HG02840 (cell line): ENCODE measurements around the gene PDE9A.

Experiments
- ATAC-seq: cut with Tn5 transposase; IDR thresholded peaks from one replicate; pipeline ENCODE4 v1.9.1; 2021; ENCODE audit warnings: mild to moderate bottlenecking, moderate library complexity, moderate number of reproducible peaks; ENCODE audit not compliant: unreplicated experiment, low FRiP score

PDE9A gene

GRCh38 chr21:42766739-42767560 is 113.5 kb downstream of the PDE9A start:
- ATAC-seq: no peak

GRCh38 chr21:42767561-42767835 is 114.1 kb downstream of the PDE9A start:
- ATAC-seq: no peak

- ATAC-seq: no peak
Observed at GRCh38 chr21:42768324-42769121, 115.1 kb downstream of the PDE9A start.

GRCh38 chr21:42769183-42769819 is 115.9 kb downstream of the PDE9A start:
- no peak for ATAC-seq

GRCh38 chr21:42769820-42770716 is 116.6 kb downstream of the PDE9A start:
- ATAC-seq: no peak

GRCh38 chr21:42770717-42771502 is 117.5 kb downstream of the PDE9A start:
- ATAC-seq: no peak

- no peak for ATAC-seq
Observed at GRCh38 chr21:42771503-42771805, 118.0 kb downstream of the PDE9A start.

- no peak for ATAC-seq
Observed at GRCh38 chr21:42775123-42775522, 121.7 kb downstream of the PDE9A start.

GRCh38 chr21:42775891-42776290 is 122.5 kb downstream of the PDE9A start:
- ATAC-seq: no peak

- ATAC-seq: no peak
Observed at GRCh38 chr21:42777064-42777756, 123.8 kb downstream of the PDE9A start.

GRCh38 chr21:42777757-42778344 is 124.4 kb downstream of the PDE9A start:
- ATAC-seq: no peak

- ATAC-seq: no peak
Observed at GRCh38 chr21:42779431-42779861, 126.0 kb downstream of the PDE9A start.

GRCh38 chr21:42780617-42781016 is 127.2 kb downstream of the PDE9A start:
- ATAC-seq: no peak

- no peak for ATAC-seq
Observed at GRCh38 chr21:42781150-42781970, 127.9 kb downstream of the PDE9A start.

GRCh38 chr21:42781971-42782722 is 128.7 kb downstream of the PDE9A start:
- no peak for ATAC-seq

- no peak for ATAC-seq
Observed at GRCh38 chr21:42782723-42783242, 129.4 kb downstream of the PDE9A start.

- no peak for ATAC-seq
Observed at GRCh38 chr21:42784276-42784675, 130.9 kb downstream of the PDE9A start.
